SK-N-SH (cell line): ENCODE data around the gene TBRG1. TPM values are rescaled to one million over a fixed set of nuclear protein-coding genes. Genes with fewer than 3 reads are reported as not detected.

Source experiments
- CTCF ChIA-PET: fragments of 300-600, 350-600 bp; formaldehyde crosslinking; extraction: SDS; loops from one replicate; lab custom pipeline; 2021; lab: Yijun Ruan, JAX
- POLR2A ChIA-PET: fragments of 350-600 bp; sonication (Branson Sonifier 250); formaldehyde crosslinking; extraction: SDS; loops from one replicate; lab custom pipeline; 2020; ENCODE audit warnings: antibody characterized with exemption, inconsistent platforms; lab: Yijun Ruan, JAX
- DNase-seq: peaks from one replicate; pipeline ENCODE4 v3.0.0; 2012
- H2AFZ ChIP-seq: fragments of 200-600 bp; sonication (generic); 2 replicates; pipeline ENCODE4 v1.8.1; 2016; ENCODE audit warnings: antibody characterized with exemption, mild to moderate bottlenecking, low read depth
- H3F3A ChIP-seq: fragments of 200-600 bp; sonication (generic); replicated peaks from 2 replicates; pipeline ENCODE3; 2016; ENCODE audit warnings: antibody characterized with exemption, mild to moderate bottlenecking; ENCODE audit not compliant: insufficient read depth
- H3K27ac ChIP-seq, 2 experiments: fragments of 200-500 bp in 1 of 2; fragments of 200-600 bp in 1 of 2; sonication (Bioruptor generic) in 1 of 2; sonication (generic), shearing (Covaris generic) in 1 of 2; 2 replicates each; pipeline versions ENCODE4 v1.5.1 to v1.6.1; 2014 to 2016; ENCODE audit warnings: low read depth in 2 of 2, inconsistent platforms in 1 of 2, low read length in 1 of 2, mild to moderate bottlenecking in 1 of 2, mixed read lengths in 1 of 2
- H3K27me3 ChIP-seq: fragments of 200-600 bp; sonication (generic), shearing (Covaris generic); 2 replicates; pipeline ENCODE4 v1.6.1; 2016; ENCODE audit warnings: mixed run types; ENCODE audit not compliant: insufficient read depth
- H3K36me3 ChIP-seq, 2 experiments: fragments of 200-500 bp in 1 of 2; fragments of 200-600 bp in 1 of 2; sonication (Bioruptor generic) in 1 of 2; sonication (generic) in 1 of 2; replicated peaks in 1 of 2; 2 replicates each; pipeline versions ENCODE3 to v1.5.1; 2014 to 2016; ENCODE audit warnings: low read length in 1 of 2, mild to moderate bottlenecking in 1 of 2; ENCODE audit not compliant: insufficient read depth in 2 of 2, control insufficient read depth in 1 of 2
- H3K4me1 ChIP-seq, 2 experiments: fragments of 200-500 bp in 1 of 2; fragments of 200-600 bp in 1 of 2; sonication (Bioruptor generic) in 1 of 2; sonication (generic), shearing (Covaris generic) in 1 of 2; 2 replicates each; pipeline versions ENCODE4 v1.5.1 to v1.6.1; 2014 to 2016; ENCODE audit warnings: low read depth in 1 of 2, low read length in 1 of 2, mixed run types in 1 of 2; ENCODE audit not compliant: insufficient read depth in 2 of 2, control insufficient read depth in 1 of 2
- H3K4me2 ChIP-seq: fragments of 200-600 bp; sonication (generic), shearing (Covaris generic); 2 replicates; pipeline ENCODE4 v1.6.1; 2017; ENCODE audit warnings: mixed run types
- H3K4me3 ChIP-seq, 2 experiments: fragments of 200-500 bp in 1 of 2; fragments of 200-600 bp in 1 of 2; sonication (Bioruptor generic) in 1 of 2; sonication (generic), shearing (Covaris generic) in 1 of 2; 2 replicates each; pipeline versions ENCODE4 v1.5.1 to v1.8.1; 2014 to 2016; ENCODE audit warnings: low read depth in 2 of 2, inconsistent platforms in 1 of 2, low read length in 1 of 2, mild to moderate bottlenecking in 1 of 2, mixed read lengths in 1 of 2, moderate library complexity in 1 of 2
- H3K79me2 ChIP-seq: fragments of 200-600 bp; sonication (generic); 2 replicates; pipeline ENCODE4 v1.8.1; 2017; ENCODE audit warnings: mild to moderate bottlenecking; ENCODE audit not compliant: insufficient read depth
- H3K9ac ChIP-seq: fragments of 200-600 bp; sonication (generic); 2 replicates; pipeline ENCODE4 v1.6.1; 2017; ENCODE audit warnings: mixed run types
- H3K9me2 ChIP-seq: fragments of 200-600 bp; sonication (generic); 2 replicates; pipeline ENCODE4 v1.6.1; 2017; ENCODE audit warnings: mixed run types
- H3K9me3 ChIP-seq: fragments of 200-600 bp; sonication (generic); 2 replicates; pipeline ENCODE4 v1.6.1; 2017; ENCODE audit warnings: mixed run types, mild to moderate bottlenecking, moderate library complexity
- H4K20me1 ChIP-seq: fragments of 200-600 bp; sonication (generic); 2 replicates; pipeline ENCODE4 v1.6.1; 2017; ENCODE audit warnings: mild to moderate bottlenecking, mixed run types; ENCODE audit not compliant: insufficient read depth
- CHD2 ChIP-seq: fragments of 150-350 bp; IDR thresholded peaks from 2 replicates; pipeline ENCODE4 v1.6.1; 2018; ENCODE audit warnings: low read length; ENCODE audit not compliant: partially characterized antibody
- CTCF ChIP-seq: fragments of 200-600 bp; sonication (generic); IDR thresholded peaks from 2 replicates; pipeline ENCODE4 v1.6.1; 2017; ENCODE audit warnings: antibody characterized with exemption, mild to moderate bottlenecking, moderate library complexity
- EZH2phosphoT487 ChIP-seq: fragments of 200-600 bp; sonication (generic); IDR thresholded peaks from 2 replicates; pipeline ENCODE4 v1.6.1; 2017; ENCODE audit warnings: low read depth, mixed run types, mild to moderate bottlenecking, antibody characterized with exemption, moderate library complexity, borderline replicate concordance
- FOXM1 ChIP-seq: IDR thresholded peaks from 2 replicates; pipeline ENCODE4 v1.4.0; 2012; ENCODE audit warnings: low read depth, mild to moderate bottlenecking
- GABPA ChIP-seq: IDR thresholded peaks from 2 replicates; pipeline ENCODE4 v1.4.0; 2012; ENCODE audit warnings: low read depth, mild to moderate bottlenecking
- GATA2 ChIP-seq: sonication (generic); formaldehyde crosslinking; IDR thresholded peaks from 2 replicates; pipeline ENCODE4 v1.5.0; 2020; ENCODE audit warnings: mild to moderate bottlenecking, missing genetic modification reagents
- JUND ChIP-seq: IDR thresholded peaks from 2 replicates; pipeline ENCODE4 v1.4.0; 2012
- MXI1 ChIP-seq: IDR thresholded peaks from 2 replicates; pipeline ENCODE4 v1.6.1; 2012; ENCODE audit warnings: mild to moderate bottlenecking, low read depth, low read length, improper control_type of control experiment
- NRF1 ChIP-seq: IDR thresholded peaks from 2 replicates; pipeline ENCODE4 v1.6.1; 2012; ENCODE audit warnings: low read depth, mild to moderate bottlenecking, low read length
- POLR2AphosphoS5 ChIP-seq: IDR thresholded peaks from 2 replicates; pipeline ENCODE4 v1.6.1; 2012; ENCODE audit warnings: low read depth, low read length
- RAD21 ChIP-seq: IDR thresholded peaks from 2 replicates; pipeline ENCODE4 v1.6.1; 2012; ENCODE audit warnings: mild to moderate bottlenecking, low read length
- RCOR1 ChIP-seq: fragments of 150-350 bp; IDR thresholded peaks from 2 replicates; pipeline ENCODE4 v1.6.1; 2017; ENCODE audit warnings: antibody characterized with exemption, low read length
- RFX5 ChIP-seq: IDR thresholded peaks from 2 replicates; pipeline ENCODE4 v1.6.1; 2012; ENCODE audit warnings: mild to moderate bottlenecking, improper control_type of control experiment, low read length
- SIN3A ChIP-seq: IDR thresholded peaks from 2 replicates; pipeline ENCODE4 v1.6.1; 2012; ENCODE audit warnings: low read depth, mild to moderate bottlenecking, low read length, moderate library complexity, borderline replicate concordance
- TAF1 ChIP-seq: IDR thresholded peaks from 2 replicates; pipeline ENCODE4 v1.6.1; 2012; ENCODE audit warnings: low read depth, mild to moderate bottlenecking, low read length, moderate library complexity, borderline replicate concordance
- TCF12 ChIP-seq: IDR thresholded peaks from 2 replicates; pipeline ENCODE4 v1.4.0; 2012
- TEAD4 ChIP-seq: IDR thresholded peaks from 2 replicates; pipeline ENCODE4 v1.4.0; 2012; ENCODE audit warnings: mild to moderate bottlenecking, borderline replicate concordance; ENCODE audit not compliant: insufficient read depth
- USF1 ChIP-seq: IDR thresholded peaks from 2 replicates; pipeline ENCODE4 v1.4.0; 2012; ENCODE audit warnings: low read depth, borderline replicate concordance
- YY1 ChIP-seq: IDR thresholded peaks from 2 replicates; pipeline ENCODE4 v1.4.0; 2012; ENCODE audit warnings: low read depth, mild to moderate bottlenecking
- ZBTB33 ChIP-seq: IDR thresholded peaks from 2 replicates; pipeline ENCODE4 v1.4.0; 2012; ENCODE audit warnings: low read depth, borderline replicate concordance
- WGBS: methylation state at CpG from one replicate; pipeline ENCODE4 v1.1.6; 2017; ENCODE audit warnings: low lambda C conversion rate; 5-methylcytosine and 5-hydroxymethylcytosine counted together
- polyA plus RNA-seq, 3 experiments: library from polyadenylated mRNA; depleted of rRNA; stranded (reverse); fragments of >200 nt; gene quantifications; 2 replicates each; pipeline ENCODE4 v1.2.3, GENCODE V29; 2012
- TF ChIP-seq, protein P1 (sequence below): fragments of 150-350 bp; IDR thresholded peaks from 2 replicates; pipeline ENCODE4 v1.6.1; 2016; ENCODE audit warnings: mild to moderate bottlenecking, low read depth, low read length

Gene TBRG1
- polyA plus RNA-seq, 1 of the 3 experiments (the other 2 are of a cell fraction): 22.0 TPM

DNA sequence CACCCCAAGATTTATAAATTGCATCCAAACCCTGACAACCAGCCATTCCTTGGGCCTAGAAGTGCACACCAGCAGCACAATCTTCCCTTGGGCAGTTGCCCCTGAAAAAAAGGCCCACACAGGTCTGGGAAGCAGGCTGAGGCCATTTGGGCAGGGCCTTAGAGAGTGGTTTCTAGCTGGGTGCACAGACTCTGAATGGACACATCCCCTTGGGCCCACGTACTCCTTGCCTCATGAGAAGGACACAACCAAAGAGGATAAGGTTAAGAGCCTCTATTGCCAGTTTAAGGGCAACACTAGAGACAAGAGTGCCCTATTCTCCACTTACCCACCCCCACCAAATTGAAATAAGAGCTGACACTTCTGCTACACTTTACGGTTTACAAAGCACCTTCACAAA is 12.4 kb upstream of the TBRG1 start:
- Histone ChIP-seq H3K4me3 (no peak overlapping the region), H3F3A (no peaks in the 10 kb centered on the region), H3K27ac (no peak overlapping the region), H3K9me2 (no peaks in the 10 kb centered on the region), H4K20me1 (no peaks in the 10 kb centered on the region), H3K27me3 (peaks cover 5% of the 10 kb centered on the region; the same call in 1 of the 2 replicates), H3K4me2 (no peak overlapping the region), H3K36me3 (no peaks in the 10 kb centered on the region), H3K4me1 (no peaks in the 10 kb centered on the region; a peak in 1 of 4 replicates), H2AFZ (no peak overlapping the region), H3K79me2 (no peaks in the 10 kb centered on the region), H3K9ac (no peak overlapping the region), H3K9me3 (no peaks in the 10 kb centered on the region)
- ChIA-PET CTCF (interaction anchor here (1.0 kb wide), 1 partner anchor 10 kb away, joined by 4 read pairs; no protein-coding TSS in a partner anchor), POLR2A (no interaction called here)
- DNase-seq: no peak
- WGBS: 46% methylated on average over 2 of the region's 2 CpGs
- TF ChIP-seq FOXM1 (no peak), ZBTB33 (no peak), RFX5 (no peak), JUND (no peak), TCF12 (no peak), RCOR1 (no peak), GATA2 (no peak), MXI1 (no peak), NRF1 (no peak), POLR2AphosphoS5 (no peak), TEAD4 (no peak)

GRCh38 chr11:124611064-124611463 is 11.6 kb upstream of the TBRG1 start, which contains the start of gene PANX3:
PANX3 (plus strand) TSS chr11:124611428; CDS start chr11:124611557, 129 bp downstream.
- Histone ChIP-seq H2AFZ (no peak within 1 kb of the TSS), H4K20me1 (no peaks in the 10 kb centered on the region), H3K27me3 (peaks cover 8% of the 10 kb centered on the region; the same call in 1 of the 2 replicates), H3K4me1 (no peaks in the 10 kb centered on the region; a peak in 1 of 4 replicates), H3K9me2 (no peaks in the 10 kb centered on the region), H3K9ac (no peak within 1 kb of the TSS), H3K27ac (no peak within 1 kb of the TSS), H3K4me2 (no peak within 1 kb of the TSS), H3K79me2 (no peaks in the 10 kb centered on the region), H3K4me3 (no peak within 1 kb of the TSS), H3F3A (no peaks in the 10 kb centered on the region), H3K9me3 (no peaks in the 10 kb centered on the region), H3K36me3 (no peaks in the 10 kb centered on the region)
- CTCF ChIA-PET: interaction anchor here (1.0 kb wide), 1 partner anchor 9 kb away, joined by 4 read pairs; no protein-coding TSS in a partner anchor
- no peak for DNase-seq
- POLR2A ChIA-PET: no interaction called here
- 36% methylated on average over 2 of the region's 5 CpGs for WGBS
- TF ChIP-seq CTCF (no peak), MXI1 (no peak), YY1 (no peak), ZBTB33 (no peak), TCF12 (no peak), GABPA (no peak), POLR2AphosphoS5 (no peak), USF1 (no peak), TEAD4 (no peak), RAD21 (no peak), SIN3A (no peak), CHD2 (no peak), EZH2phosphoT487 (no peak), TAF1 (no peak)
- TF ChIP-seq, protein P1, sequence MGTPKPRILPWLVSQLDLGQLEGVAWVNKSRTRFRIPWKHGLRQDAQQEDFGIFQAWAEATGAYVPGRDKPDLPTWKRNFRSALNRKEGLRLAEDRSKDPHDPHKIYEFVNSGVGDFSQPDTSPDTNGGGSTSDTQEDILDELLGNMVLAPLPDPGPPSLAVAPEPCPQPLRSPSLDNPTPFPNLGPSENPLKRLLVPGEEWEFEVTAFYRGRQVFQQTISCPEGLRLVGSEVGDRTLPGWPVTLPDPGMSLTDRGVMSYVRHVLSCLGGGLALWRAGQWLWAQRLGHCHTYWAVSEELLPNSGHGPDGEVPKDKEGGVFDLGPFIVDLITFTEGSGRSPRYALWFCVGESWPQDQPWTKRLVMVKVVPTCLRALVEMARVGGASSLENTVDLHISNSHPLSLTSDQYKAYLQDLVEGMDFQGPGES: no peak
